ENCODE data around the gene POC1A. TPM values are rescaled to one million over a fixed set of nuclear protein-coding genes. Genes with fewer than 3 reads are reported as not detected.

Gene POC1A
- total RNA-seq, 1 donor from 2014 or later, result 3.7 TPM

DNA sequence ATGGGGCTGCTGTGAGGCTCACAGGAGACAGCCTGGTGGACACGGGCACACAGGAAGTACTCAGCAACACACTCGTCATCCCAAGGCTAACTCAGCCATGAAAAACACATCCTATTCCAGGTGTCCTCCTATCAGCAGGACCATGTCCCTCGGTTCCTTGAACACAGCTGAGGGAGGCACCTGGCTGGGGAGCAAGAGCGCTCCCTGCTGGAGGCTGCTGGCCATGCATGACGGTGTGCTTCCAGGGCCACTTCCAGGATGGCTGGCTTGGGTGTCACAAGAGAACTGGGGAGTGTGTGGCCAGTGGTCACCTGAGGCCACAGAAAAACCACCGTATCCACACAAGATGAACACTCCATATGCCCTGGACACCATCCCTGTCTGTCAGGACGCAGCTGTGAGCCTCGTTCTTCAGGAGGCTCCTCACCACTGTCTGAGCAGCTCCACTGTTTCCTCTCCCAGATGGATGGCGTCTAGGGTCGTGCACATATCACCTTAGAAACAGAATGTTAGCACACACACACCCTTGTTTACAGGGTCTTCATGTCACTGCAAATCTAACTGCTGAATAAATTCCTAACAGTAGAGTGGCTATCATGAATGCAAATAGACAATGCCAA lies 31.0 kb downstream of the POC1A start:
- no peak for FAIRE-seq
- Histone ChIP-seq H3K4me2 (ENCODE audit: low read length) (no peak overlapping the region), H3K9me3 (ENCODE audit: insufficient read depth, low read depth, low read length) (no peaks in the 10 kb centered on the region), H3K4me1 (ENCODE audit: insufficient read depth, low read length) (peaks cover 15% of the 10 kb centered on the region), H3K27ac (ENCODE audit: low read depth, low read length) (no peak overlapping the region), H4K20me1 (ENCODE audit: insufficient read depth, low read length) (peaks cover 1% of the 10 kb centered on the region), H2AFZ (ENCODE audit: low read depth, low read length) (no peak overlapping the region), H3K4me3 (ENCODE audit: insufficient read depth, low read depth, low read length) (no peak overlapping the region), H3K36me3 (ENCODE audit: insufficient read depth, low read length) (peaks cover 3% of the 10 kb centered on the region), H3K9ac (ENCODE audit: low read length) (no peak overlapping the region), H3K27me3 (ENCODE audit: insufficient read depth, low read length) (no peaks in the 10 kb centered on the region), H3K79me2 (ENCODE audit: insufficient read depth, low read length) (no peaks in the 10 kb centered on the region)
- no peak overlapping the region for H3K27ac Mint-ChIP-seq (ENCODE audit: unreplicated experiment)
- peaks cover 14% of the 10 kb centered on the region for H3K36me3 Mint-ChIP-seq (ENCODE audit: low read depth, unreplicated experiment)
- peaks cover 9% of the 10 kb centered on the region for H3K4me1 Mint-ChIP-seq (ENCODE audit: low read depth, unreplicated experiment)
- DNase-seq (ENCODE audit: low read depth), result peak; percentile 15
- no peaks in the 10 kb centered on the region for H3K9me3 Mint-ChIP-seq (ENCODE audit: unreplicated experiment)
- no peaks in the 10 kb centered on the region for H3K27me3 Mint-ChIP-seq (ENCODE audit: low read depth, unreplicated experiment)
- H3K4me3 Mint-ChIP-seq (ENCODE audit: unreplicated experiment), result no peak overlapping the region
- TF ChIP-seq, protein P1, sequence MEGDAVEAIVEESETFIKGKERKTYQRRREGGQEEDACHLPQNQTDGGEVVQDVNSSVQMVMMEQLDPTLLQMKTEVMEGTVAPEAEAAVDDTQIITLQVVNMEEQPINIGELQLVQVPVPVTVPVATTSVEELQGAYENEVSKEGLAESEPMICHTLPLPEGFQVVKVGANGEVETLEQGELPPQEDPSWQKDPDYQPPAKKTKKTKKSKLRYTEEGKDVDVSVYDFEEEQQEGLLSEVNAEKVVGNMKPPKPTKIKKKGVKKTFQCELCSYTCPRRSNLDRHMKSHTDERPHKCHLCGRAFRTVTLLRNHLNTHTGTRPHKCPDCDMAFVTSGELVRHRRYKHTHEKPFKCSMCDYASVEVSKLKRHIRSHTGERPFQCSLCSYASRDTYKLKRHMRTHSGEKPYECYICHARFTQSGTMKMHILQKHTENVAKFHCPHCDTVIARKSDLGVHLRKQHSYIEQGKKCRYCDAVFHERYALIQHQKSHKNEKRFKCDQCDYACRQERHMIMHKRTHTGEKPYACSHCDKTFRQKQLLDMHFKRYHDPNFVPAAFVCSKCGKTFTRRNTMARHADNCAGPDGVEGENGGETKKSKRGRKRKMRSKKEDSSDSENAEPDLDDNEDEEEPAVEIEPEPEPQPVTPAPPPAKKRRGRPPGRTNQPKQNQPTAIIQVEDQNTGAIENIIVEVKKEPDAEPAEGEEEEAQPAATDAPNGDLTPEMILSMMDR (IDR thresholded peaks at IDR 0.05; ENCODE audit: insufficient read depth, low read depth, low read length), result peak; percentile 89
- no peak for TF ChIP-seq EZH2 (IDR thresholded peaks at IDR 0.05; ENCODE audit: insufficient read depth, low read length)

DNA sequence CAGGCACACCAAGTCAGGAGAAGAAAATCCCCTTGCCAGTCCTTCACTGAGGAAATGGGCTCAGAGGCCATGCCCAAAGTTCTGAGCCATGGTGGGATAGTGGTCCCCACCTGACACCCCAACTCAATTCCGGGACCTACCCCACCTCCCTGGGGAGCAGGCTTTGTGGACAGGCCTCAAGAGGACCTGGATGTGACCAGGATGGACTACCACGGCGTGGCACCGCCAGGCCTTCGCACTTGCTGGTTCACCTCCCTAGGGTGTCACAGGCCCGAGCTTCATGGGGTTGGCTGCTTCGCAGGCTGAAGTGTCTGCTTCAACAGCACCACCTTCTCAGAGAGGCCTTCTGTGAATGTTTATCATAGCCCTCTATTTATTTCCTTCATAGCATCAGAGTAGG lies 31.7 kb downstream of the POC1A start:
- Histone ChIP-seq H3K9me3 (ENCODE audit: insufficient read depth, low read depth, low read length) (no peaks in the 10 kb centered on the region), H4K20me1 (ENCODE audit: insufficient read depth, low read length) (no peaks in the 10 kb centered on the region), H3K9ac (ENCODE audit: low read length) (no peak overlapping the region), H3K4me1 (ENCODE audit: insufficient read depth, low read length) (peaks cover 10% of the 10 kb centered on the region), H3K36me3 (ENCODE audit: insufficient read depth, low read length) (peaks cover 3% of the 10 kb centered on the region), H3K27ac (ENCODE audit: low read depth, low read length) (no peak overlapping the region), H3K79me2 (ENCODE audit: insufficient read depth, low read length) (no peaks in the 10 kb centered on the region), H3K4me2 (ENCODE audit: low read length) (no peak overlapping the region), H2AFZ (ENCODE audit: low read depth, low read length) (no peak overlapping the region), H3K27me3 (ENCODE audit: insufficient read depth, low read length) (no peaks in the 10 kb centered on the region), H3K4me3 (ENCODE audit: insufficient read depth, low read depth, low read length) (no peak overlapping the region)
- peaks cover 14% of the 10 kb centered on the region for H3K36me3 Mint-ChIP-seq (ENCODE audit: low read depth, unreplicated experiment)
- H3K4me1 Mint-ChIP-seq (ENCODE audit: low read depth, unreplicated experiment), result peaks cover 5% of the 10 kb centered on the region
- no peak overlapping the region for H3K4me3 Mint-ChIP-seq (ENCODE audit: unreplicated experiment)
- no peaks in the 10 kb centered on the region for H3K9me3 Mint-ChIP-seq (ENCODE audit: unreplicated experiment)
- TF ChIP-seq, protein P1 (IDR thresholded peaks at IDR 0.05; ENCODE audit: insufficient read depth, low read depth, low read length), result no peak
- TF ChIP-seq EZH2 (IDR thresholded peaks at IDR 0.05; ENCODE audit: insufficient read depth, low read length), result no peak
- no peak for FAIRE-seq
- no peak overlapping the region for H3K27ac Mint-ChIP-seq (ENCODE audit: unreplicated experiment)
- no peak for DNase-seq (ENCODE audit: low read depth)
- H3K27me3 Mint-ChIP-seq (ENCODE audit: low read depth, unreplicated experiment), result no peaks in the 10 kb centered on the region

DNA sequence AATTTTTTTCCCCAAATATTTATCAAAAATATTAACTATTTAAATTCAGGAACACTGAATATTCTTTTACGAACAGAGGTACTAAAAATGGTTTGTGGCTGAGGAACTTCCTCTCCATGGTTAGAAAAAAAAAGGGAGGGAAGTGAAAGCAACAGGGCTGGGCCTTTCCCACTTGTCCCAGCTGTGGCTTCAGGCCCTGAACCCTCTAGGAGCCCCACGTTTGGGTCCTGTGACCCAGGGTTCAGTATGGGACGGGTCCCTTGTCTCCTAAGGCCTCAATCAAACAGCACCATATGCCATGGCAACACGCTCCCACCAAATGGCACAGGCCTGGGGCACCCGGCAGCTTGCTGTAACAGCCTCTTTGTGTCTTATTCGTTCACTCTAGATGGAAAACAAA lies 32.4 kb downstream of the POC1A start:
- H3K4me1 ChIP-seq (ENCODE audit: insufficient read depth, low read length), result peaks cover 10% of the 10 kb centered on the region
- H3K9ac ChIP-seq (ENCODE audit: low read length), result no peak overlapping the region
- Mint-ChIP-seq H3K36me3 (ENCODE audit: low read depth, unreplicated experiment) (peaks cover 14% of the 10 kb centered on the region), H3K27ac (ENCODE audit: unreplicated experiment) (no peak overlapping the region), H3K4me3 (ENCODE audit: unreplicated experiment) (no peak overlapping the region), H3K9me3 (ENCODE audit: unreplicated experiment) (no peaks in the 10 kb centered on the region), H3K27me3 (ENCODE audit: low read depth, unreplicated experiment) (peaks cover 1% of the 10 kb centered on the region), H3K4me1 (ENCODE audit: low read depth, unreplicated experiment) (peaks cover 5% of the 10 kb centered on the region)
- H3K27ac ChIP-seq (ENCODE audit: low read depth, low read length), result no peak overlapping the region
- no peaks in the 10 kb centered on the region for H3K27me3 ChIP-seq (ENCODE audit: insufficient read depth, low read length)
- no peak overlapping the region for H3K4me2 ChIP-seq (ENCODE audit: low read length)
- no peaks in the 10 kb centered on the region for H3K79me2 ChIP-seq (ENCODE audit: insufficient read depth, low read length)
- H3K36me3 ChIP-seq (ENCODE audit: insufficient read depth, low read length), result peaks cover 3% of the 10 kb centered on the region
- no peak overlapping the region for H3K4me3 ChIP-seq (ENCODE audit: insufficient read depth, low read depth, low read length)
- H2AFZ ChIP-seq (ENCODE audit: low read depth, low read length), result no peak overlapping the region
- no peaks in the 10 kb centered on the region for H4K20me1 ChIP-seq (ENCODE audit: insufficient read depth, low read length)
- no peak for FAIRE-seq
- TF ChIP-seq EZH2 (IDR thresholded peaks at IDR 0.05; ENCODE audit: insufficient read depth, low read length), result no peak
- TF ChIP-seq, protein P1 (IDR thresholded peaks at IDR 0.05; ENCODE audit: insufficient read depth, low read depth, low read length), result no peak
- no peaks in the 10 kb centered on the region for H3K9me3 ChIP-seq (ENCODE audit: insufficient read depth, low read depth, low read length)
- DNase-seq (ENCODE audit: low read depth), result no peak
